CD4-positive, alpha-beta T cell treated with Interferon gamma for 1 hour (primary cell): ENCODE measurements around the gene CAMTA2.

Experiments
- DNase-seq: peaks from one replicate; pipeline ENCODE4 v3.0.0-alpha.2; 2020

Gene CAMTA2

GRCh38 chr17:4966844-4967538 is 20.5 kb downstream of the CAMTA2 start:
- peak; percentile 99 for DNase-seq

- DNase-seq = no peak
Observed at GRCh38 chr17:4965311-4965986, 22.0 kb downstream of the CAMTA2 start.

GRCh38 chr17:4960279-4960922 is 27.1 kb downstream of the CAMTA2 start:
- DNase-seq = no peak

GRCh38 chr17:4959261-4959965 is 28.1 kb downstream of the CAMTA2 start:
- DNase-seq = no peak

DNA sequence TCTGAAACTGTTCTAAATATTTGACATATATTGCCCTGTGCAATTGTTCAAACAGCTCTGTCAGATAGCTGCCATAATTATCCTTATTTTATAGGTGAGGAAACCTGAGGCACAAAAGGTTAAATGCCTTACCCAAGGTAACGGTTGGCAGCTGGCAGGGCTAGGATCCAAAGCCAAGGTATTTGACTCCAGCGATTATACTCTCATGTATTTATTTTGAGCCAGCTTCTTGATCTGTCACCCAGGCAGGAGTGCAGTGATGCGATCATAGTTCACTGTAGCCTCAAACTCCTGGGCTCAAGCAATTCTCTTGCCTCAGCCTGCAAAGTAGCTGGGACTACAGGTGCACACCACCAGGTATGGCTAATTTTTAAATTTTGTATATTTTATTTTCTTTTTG is 29.4 kb downstream of the CAMTA2 start:
- no peak for DNase-seq

DNA sequence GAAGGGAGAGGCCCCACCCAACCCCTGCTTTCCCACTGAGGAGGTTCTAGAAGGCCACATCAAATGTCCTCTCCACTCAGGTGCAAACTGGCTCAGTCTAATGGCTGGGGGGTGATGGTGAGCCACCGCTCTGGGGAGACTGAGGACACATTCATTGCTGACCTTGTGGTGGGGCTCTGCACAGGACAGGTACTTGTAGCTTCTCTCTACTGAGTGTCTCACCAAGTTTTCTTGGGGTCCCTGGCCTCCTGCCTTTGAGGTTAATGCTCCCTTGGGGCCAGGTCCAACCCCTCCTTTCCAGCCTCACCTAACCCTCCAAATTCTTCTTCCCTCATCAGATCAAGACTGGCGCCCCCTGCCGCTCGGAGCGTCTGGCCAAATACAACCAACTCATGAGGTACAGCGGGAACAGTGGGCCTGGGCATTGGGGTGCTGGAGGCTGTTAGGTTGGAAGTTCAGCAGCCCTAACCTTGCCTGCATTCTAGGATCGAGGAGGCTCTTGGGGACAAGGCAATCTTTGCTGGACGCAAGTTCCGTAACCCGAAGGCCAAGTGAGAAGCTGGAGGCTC is 30.9 kb downstream of the CAMTA2 start:
- no peak for DNase-seq

- DNase-seq = no peak
Observed at GRCh38 chr17:4955091-4955490, 32.4 kb downstream of the CAMTA2 start.

DNA sequence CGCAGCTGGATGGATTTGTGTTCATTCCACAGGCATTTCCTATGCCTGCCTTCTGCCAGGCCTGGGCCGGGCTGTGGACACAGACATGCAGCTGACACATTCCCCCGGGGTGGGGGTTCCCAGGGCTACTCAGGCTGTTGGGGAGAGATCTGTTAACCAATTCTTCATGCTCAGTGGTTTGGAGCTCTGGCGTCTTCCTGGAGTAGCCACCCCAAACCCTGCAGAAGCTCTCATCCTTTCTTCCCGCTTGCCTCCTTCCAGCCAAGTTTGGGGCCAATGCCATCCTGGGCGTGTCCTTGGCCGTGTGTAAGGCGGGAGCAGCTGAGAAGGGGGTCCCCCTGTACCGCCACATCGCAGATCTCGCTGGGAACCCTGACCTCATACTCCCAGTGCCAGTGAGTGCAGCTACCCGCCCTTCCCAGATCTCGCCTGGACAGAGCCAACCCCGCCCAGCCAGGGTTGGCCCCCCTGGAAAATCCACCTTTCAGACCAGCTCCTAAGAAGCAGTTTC is 34.0 kb downstream of the CAMTA2 start:
- DNase-seq = no peak

GRCh38 chr17:4951486-4951885 is 36.0 kb downstream of the CAMTA2 start:
- DNase-seq = no peak

DNA sequence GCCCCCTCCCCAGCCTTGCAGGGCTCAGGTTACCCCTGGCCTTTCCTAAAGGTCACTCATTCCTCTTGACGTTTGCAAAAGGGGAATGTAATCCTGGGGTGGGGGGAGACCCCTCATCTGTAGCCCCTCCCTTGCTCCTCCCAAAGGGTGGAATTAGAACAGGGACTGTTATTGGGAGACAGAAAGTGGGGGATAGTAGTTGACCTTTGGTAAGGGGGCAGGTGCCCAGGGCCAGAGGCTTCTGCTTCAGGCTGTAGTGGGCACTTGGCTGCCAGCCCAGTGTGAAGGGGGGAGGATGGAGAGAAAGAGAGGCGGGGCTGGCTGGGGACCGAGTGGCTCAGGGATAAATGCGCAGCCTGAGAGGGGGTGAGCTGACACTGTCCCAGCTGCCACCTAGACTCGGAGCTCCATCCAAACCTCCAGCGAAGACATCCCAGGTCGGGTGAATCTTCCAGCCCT is 36.7 kb downstream of the CAMTA2 start, which contains the start of gene ENO3:
TSS of gene ENO3 (plus strand) at position 374 of the 459 bp plus-strand sequence. CDS start 711 bp downstream, outside the sequence.
- no peak for DNase-seq

DNA sequence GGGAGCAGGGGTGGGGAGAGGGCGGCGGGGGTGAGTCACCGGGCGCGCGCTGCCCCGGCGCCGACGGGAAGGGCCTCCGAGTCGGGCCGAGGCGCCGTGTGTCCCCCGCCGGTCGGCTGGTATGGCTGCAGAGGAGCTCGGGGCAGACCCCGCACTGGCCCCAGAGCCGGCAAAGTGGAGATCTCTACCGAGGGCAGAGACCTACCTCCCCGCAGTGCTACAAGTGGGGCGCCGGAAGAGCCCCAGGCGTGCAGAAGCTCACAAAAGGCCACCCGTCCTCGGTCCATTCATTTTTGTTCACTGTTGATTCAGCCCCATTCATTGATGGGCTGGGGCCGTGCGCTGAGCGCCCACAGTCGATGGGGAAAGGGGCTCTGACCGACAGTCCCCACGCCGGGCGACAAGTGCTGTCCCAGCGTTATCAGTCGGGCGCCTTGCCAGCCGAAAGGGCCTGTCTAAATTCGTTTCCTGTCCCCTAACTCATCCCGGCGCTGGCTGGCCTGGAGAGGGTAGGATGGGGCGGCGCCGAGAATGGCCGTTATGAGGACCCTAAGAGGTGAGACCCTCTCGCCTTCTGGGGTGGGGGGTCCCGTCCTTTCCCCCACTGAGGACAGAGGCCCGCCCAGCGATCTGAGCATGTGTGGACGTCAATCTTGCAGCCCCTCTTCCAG is 37.3 kb downstream of the CAMTA2 start:
- DNase-seq = no peak

- DNase-seq = peak; percentile 84
Observed at GRCh38 chr17:4949321-4950074, 38.0 kb downstream of the CAMTA2 start.

DNA sequence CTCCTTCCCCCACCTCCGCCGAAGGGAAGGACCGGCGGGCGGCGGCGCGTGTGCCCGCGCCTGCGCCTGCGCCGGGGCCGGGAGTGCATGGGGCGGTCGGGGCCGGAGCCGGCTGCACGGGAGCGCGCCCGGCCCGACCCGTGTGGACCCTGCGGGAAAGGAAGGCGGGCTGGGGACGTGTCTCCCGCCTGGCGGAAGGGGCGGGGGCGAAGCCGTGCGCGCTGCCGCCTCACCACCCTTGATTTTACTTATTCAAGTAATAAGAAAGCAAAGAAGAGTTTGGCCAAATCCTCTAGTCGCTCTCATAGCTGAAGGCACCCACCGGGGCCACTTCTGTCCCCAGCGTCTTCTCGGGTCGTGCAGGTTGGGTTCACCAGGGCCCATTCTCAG is 38.5 kb downstream of the CAMTA2 start:
- peak; percentile 82 for DNase-seq

DNA sequence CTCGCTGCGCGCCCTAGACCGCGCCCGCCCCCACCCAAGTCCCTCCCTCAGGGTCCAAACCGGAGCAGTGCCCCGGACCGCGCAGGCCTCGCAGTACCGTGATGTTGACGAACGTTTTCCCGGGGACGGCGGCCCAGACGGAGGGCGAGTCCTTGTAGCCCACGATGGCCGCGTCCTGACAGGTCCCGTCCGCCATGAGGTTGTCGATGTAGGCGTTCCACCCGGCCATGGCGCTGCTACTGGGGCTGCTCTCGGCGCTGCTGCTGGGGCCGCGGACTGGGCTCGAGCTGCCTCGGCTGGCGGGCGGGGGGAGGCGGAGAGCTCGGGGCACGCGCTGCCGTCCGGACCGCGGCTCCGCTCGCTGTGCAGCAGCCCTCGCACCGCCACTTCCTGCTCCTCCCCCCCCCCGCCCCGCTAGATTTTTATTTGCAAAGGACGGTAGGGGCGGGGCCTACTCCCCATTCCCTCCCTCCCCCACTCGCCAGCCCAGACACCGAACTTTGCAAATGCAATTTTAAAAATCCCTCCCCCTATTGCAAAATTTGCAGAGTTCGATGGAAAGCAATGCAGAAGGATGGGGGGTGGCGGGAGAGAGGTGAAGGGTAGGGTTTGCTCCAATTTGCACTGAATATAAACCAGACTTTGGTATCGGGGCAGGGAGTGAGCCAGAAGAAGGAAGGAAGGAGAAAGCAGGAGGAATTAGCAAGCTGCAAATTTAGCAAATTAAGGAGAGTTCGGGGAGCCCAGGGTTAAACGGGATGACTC is 39.1 kb downstream of the CAMTA2 start, which contains the start of gene PFN1:
TSS of gene PFN1 (minus strand) at position 365 of the 765 bp plus-strand sequence. CDS start at position 229, 136 bp downstream.
- peak; percentile 92 for DNase-seq

DNA sequence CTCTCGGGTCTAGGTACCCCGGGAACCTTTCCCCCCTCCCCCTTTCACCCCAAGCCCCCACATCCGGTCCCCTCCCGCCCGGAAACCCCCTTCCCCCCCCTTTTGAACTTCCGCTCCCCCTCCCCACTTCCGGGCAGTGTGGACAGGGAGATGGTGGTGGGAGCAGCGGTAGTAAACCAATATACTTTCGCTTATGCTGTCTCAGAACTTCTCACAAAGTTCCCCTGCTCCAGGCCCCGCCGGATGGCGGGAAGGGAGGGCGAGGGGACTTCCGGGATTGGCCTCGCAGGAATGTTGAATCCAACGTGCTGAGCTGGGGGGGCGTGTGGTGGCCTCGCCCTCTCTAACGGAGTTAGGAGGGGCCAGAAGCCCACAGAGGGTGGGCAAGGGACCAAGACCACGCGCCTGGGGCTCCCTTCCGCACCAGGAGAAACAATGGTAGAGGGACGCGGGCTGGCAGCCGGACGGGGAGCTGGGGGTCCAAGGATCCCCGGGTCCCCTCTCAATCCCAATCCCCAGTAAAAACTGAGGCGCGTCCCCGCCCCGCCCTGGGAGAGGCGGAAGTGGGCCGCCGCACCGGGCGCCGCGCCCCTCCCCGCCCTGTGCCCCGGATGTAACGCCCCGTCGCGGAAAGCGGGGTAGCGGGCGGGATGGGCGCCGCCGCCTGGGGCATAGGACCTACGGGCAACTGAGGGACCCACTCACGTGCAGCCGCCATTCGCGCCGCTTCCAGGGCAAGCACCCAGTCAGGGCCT is 39.9 kb downstream of the CAMTA2 start:
- DNase-seq = peak; percentile 58

GRCh38 chr17:4947010-4947410 is 40.5 kb downstream of the CAMTA2 start:
- no peak for DNase-seq

- DNase-seq = no peak
Observed at GRCh38 chr17:4946312-4946976, 41.0 kb downstream of the CAMTA2 start.

DNA sequence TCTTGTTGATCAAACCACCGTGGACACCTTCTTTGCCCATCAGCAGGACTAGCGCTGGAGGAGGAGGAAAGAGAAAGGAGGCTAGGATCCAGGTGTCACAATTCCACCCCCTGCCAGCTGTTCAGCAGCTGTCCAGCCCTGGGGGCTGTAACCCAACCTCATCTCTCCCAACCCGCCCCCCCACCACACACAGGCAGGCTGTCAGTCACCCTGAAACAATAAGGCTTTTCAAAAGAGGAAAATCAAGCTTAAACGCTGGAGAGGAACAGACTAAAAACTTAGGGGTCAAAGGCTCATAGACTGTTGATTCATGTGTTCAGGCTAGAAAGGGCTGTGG is 41.6 kb downstream of the CAMTA2 start:
- no peak for DNase-seq
